Measurements from ENCODE around the gene IYD. TPM values are rescaled to one million over a fixed set of nuclear protein-coding genes. Genes with fewer than 3 reads are reported as not detected.

IYD gene, protein sequence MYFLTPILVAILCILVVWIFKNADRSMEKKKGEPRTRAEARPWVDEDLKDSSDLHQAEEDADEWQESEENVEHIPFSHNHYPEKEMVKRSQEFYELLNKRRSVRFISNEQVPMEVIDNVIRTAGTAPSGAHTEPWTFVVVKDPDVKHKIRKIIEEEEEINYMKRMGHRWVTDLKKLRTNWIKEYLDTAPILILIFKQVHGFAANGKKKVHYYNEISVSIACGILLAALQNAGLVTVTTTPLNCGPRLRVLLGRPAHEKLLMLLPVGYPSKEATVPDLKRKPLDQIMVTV
- polyA plus RNA-seq (2013, experiment 1 of 2) = not detected
- polyA plus RNA-seq (2013, experiment 2 of 2) = not detected

DNA sequence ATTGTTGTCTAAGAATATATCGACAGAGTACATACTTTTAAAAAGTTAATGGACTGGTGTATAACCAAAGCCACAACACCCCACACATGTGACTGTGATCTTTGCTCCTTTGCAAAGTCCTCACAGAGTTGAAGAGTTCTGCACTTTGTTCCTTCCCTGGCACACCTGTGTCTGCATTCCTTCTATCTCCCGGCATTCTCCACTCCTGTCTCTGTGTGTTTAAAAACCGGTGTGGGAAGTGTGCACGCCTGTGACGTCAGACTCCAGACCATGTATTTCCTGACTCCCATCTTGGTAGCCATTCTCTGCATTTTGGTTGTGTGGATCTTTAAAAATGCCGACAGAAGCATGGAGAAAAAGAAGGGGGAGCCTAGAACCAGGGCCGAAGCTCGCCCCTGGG is at the start of gene IYD:
Gene IYD (plus strand): TSS at position 251 of the 400 bp plus-strand sequence. CDS start 20 bp downstream, at position 271.
- H3K9ac ChIP-seq (ENCODE audit: low read depth, low read length) = no peak within 1 kb of the TSS
- WGBS = 94% methylated on average over 8 of the region's 8 CpGs
- H3K4me1 ChIP-seq (ENCODE audit: insufficient read depth, low read length) = no peaks in the 10 kb centered on the region
- no peak within 1 kb of the TSS for H3K27ac ChIP-seq (ENCODE audit: low read depth, low read length)
- no peaks in the 10 kb centered on the region for H3K9me3 ChIP-seq (ENCODE audit: insufficient read depth, low read depth, low read length)
- H3K36me3 ChIP-seq (ENCODE audit: insufficient read depth, low read length) = no peaks in the 10 kb centered on the region
- no peak within 1 kb of the TSS for H3K4me3 ChIP-seq (ENCODE audit: low read length)
- H3K27me3 ChIP-seq (ENCODE audit: insufficient read depth, low read length) = no peaks in the 10 kb centered on the region

DNA sequence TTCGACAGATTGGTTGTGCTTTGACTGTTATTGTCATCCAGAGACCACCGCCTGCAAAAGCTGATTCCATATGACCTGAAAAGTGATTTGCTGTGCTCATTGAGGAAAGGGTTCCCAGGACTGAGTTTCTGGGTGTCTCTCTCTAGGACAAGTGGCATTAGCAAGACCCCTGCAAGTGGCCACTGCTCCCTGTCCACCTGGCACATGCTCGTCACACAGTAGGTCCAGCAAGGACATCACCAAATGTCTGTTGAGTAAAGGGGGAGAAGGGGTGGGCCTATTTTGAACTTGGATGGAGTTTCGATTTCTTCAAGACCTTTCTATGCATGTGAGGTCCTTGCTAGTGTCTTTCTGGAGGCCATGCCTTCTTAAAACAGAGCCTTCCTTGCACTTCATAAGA is 48.9 kb upstream of the IYD start:
- H3K4me3 ChIP-seq (ENCODE audit: low read length) = no peak overlapping the region
- no peaks in the 10 kb centered on the region for H3K36me3 ChIP-seq (ENCODE audit: insufficient read depth, low read length)
- no peaks in the 10 kb centered on the region for H3K27me3 ChIP-seq (ENCODE audit: insufficient read depth, low read length)
- H3K9me3 ChIP-seq (ENCODE audit: insufficient read depth, low read depth, low read length) = no peaks in the 10 kb centered on the region
- no peaks in the 10 kb centered on the region for H3K4me1 ChIP-seq (ENCODE audit: insufficient read depth, low read length)
- 95% methylated on average over 4 of the region's 4 CpGs for WGBS
- H3K27ac ChIP-seq (ENCODE audit: low read depth, low read length) = no peak overlapping the region
- H3K9ac ChIP-seq (ENCODE audit: low read depth, low read length) = no peak overlapping the region

DNA sequence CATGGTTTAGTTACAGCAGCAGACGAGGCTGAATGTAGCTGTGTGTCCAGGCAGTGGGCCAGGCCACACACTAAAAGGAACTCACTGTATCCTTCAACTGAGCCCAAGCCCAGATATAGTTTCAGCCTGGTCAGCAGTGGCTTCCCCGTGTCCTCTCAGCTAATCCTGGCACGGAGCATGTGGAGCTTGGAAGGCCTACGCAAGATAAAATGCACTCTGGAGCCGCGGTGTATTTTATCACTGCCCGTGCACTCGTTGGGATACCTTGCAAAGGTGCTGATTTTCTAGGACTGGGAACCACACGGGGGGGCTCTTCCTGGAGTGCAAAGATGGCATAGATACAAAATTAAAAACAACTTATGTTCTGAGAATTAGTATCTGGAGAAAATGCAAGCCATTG is 48.4 kb upstream of the IYD start:
- Histone ChIP-seq H3K27ac (ENCODE audit: low read depth, low read length) (no peak overlapping the region), H3K27me3 (ENCODE audit: insufficient read depth, low read length) (no peaks in the 10 kb centered on the region), H3K9ac (ENCODE audit: low read depth, low read length) (no peak overlapping the region), H3K4me1 (ENCODE audit: insufficient read depth, low read length) (no peaks in the 10 kb centered on the region), H3K4me3 (ENCODE audit: low read length) (no peak overlapping the region), H3K9me3 (ENCODE audit: insufficient read depth, low read depth, low read length) (no peaks in the 10 kb centered on the region), H3K36me3 (ENCODE audit: insufficient read depth, low read length) (no peaks in the 10 kb centered on the region)
- WGBS = 92% methylated on average over 9 of the region's 9 CpGs

DNA sequence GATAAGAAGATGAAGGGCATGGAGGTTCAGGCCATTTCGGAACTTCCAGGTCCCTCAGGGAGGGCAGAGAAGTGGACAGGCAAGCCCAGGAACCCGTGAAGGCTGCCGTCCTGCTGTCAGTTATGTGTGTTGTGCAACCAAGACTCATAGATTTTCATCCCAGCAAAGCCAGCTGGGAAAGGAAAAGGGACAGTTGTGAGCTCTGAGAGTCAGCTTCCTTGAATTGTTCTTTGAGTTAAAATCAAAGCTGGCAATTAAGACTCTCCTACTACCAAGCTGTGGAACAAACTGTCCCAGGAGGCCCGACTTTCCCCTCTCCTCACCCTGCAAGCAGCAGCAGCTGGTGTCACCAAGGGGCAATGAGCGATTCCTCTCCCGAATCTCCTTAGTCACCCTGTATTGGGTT is 46.3 kb upstream of the IYD start:
- Histone ChIP-seq H3K4me1 (ENCODE audit: insufficient read depth, low read length) (peaks cover 5% of the 10 kb centered on the region; the same call in 1 of the 2 replicates), H3K36me3 (ENCODE audit: insufficient read depth, low read length) (no peaks in the 10 kb centered on the region), H3K27me3 (ENCODE audit: insufficient read depth, low read length) (no peaks in the 10 kb centered on the region), H3K9me3 (ENCODE audit: insufficient read depth, low read depth, low read length) (no peaks in the 10 kb centered on the region), H3K27ac (ENCODE audit: low read depth, low read length) (no peak overlapping the region), H3K4me3 (ENCODE audit: low read length) (no peak overlapping the region), H3K9ac (ENCODE audit: low read depth, low read length) (no peak overlapping the region)
- 91% methylated on average over 6 of the region's 6 CpGs for WGBS

DNA sequence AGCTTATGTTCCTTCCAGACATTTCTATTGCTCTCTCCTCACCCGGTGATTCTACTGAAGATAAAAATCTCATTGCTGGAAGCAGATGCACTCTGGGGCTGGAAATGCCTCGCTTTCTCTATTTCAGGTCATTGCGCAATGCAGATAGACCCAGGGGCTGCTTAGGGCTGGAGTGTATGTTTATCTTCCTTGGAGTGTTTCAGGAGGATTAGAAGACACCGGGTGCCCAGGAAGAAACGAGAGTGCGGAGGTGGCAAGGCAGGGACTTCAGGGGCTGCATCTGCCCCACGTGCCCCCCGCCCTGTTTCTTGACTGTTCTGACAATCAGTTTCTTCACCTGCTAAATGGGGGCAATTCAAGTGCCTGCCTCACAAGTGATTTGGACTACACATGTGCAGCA is 45.6 kb upstream of the IYD start:
- Histone ChIP-seq H3K27me3 (ENCODE audit: insufficient read depth, low read length) (no peaks in the 10 kb centered on the region), H3K27ac (ENCODE audit: low read depth, low read length) (no peak overlapping the region), H3K4me3 (ENCODE audit: low read length) (no peak overlapping the region), H3K9ac (ENCODE audit: low read depth, low read length) (no peak overlapping the region), H3K9me3 (ENCODE audit: insufficient read depth, low read depth, low read length) (no peaks in the 10 kb centered on the region), H3K36me3 (ENCODE audit: insufficient read depth, low read length) (no peaks in the 10 kb centered on the region), H3K4me1 (ENCODE audit: insufficient read depth, low read length) (peaks cover 10% of the 10 kb centered on the region; the same call in 1 of the 2 replicates)
- WGBS = 93% methylated on average over 8 of the region's 8 CpGs

DNA sequence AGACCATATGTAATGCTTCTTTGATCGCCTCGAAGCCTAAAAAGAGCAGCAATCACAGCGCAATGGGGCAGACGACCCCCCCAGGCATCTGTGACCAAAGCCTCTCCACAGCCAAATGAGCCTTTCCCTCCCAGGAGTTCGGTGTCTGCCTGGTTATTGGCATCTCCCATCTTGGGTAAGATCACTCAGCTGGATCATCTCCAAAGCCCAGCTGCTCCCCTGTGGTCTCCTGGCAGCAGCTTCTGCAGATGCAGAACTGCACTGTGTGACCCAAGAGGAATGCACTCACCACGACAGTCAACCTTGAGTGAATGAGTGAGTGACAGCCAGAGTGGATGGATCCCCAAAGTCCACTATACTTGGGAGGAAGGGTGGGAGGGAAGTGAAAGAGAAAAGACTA is 44.8 kb upstream of the IYD start:
- H3K9ac ChIP-seq (ENCODE audit: low read depth, low read length) = no peak overlapping the region
- H3K4me3 ChIP-seq (ENCODE audit: low read length) = no peak overlapping the region
- WGBS = 93% methylated on average over 6 of the region's 6 CpGs
- peaks cover 10% of the 10 kb centered on the region; the same call in 1 of the 2 replicates for H3K4me1 ChIP-seq (ENCODE audit: insufficient read depth, low read length)
- no peaks in the 10 kb centered on the region for H3K27me3 ChIP-seq (ENCODE audit: insufficient read depth, low read length)
- no peak overlapping the region for H3K27ac ChIP-seq (ENCODE audit: low read depth, low read length)
- no peaks in the 10 kb centered on the region for H3K9me3 ChIP-seq (ENCODE audit: insufficient read depth, low read depth, low read length)
- H3K36me3 ChIP-seq (ENCODE audit: insufficient read depth, low read length) = no peaks in the 10 kb centered on the region

DNA sequence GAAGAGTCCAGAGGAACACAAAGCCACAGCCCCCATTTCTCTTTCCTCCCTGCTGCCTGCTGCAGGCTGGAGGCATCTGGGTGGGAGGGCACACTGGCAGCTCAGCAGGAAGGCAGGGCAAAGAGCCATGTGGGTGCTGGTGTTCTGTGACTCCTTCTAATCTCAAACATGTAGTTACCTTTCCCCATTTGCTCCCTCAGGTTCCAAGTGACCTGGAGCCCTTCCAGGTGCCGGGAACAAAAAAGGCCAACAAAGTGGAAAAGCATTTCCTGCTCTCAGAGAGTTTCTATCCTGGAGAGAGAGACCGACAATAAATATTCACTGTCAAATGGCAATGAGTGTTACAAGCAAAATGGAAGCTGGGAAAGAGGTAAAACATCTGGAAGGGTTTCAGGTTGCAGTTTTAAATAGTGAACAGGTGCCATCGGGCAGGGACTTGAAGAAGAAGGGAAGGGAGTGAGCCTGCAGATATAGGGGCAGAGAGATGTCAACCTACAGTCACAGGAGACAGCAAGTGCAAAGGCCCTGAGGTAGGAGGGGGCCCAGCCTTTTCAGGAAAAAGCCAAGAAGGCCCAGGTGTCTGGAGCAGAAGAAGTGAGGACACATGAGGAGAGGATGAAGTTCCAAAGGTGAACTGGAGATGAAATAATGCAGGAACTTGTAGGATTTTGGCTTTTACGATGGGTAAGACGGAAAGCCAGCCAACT is 43.6 kb upstream of the IYD start:
- Histone ChIP-seq H3K4me1 (ENCODE audit: insufficient read depth, low read length) (peaks cover 10% of the 10 kb centered on the region; the same call in 1 of the 2 replicates), H3K27me3 (ENCODE audit: insufficient read depth, low read length) (no peaks in the 10 kb centered on the region), H3K9me3 (ENCODE audit: insufficient read depth, low read depth, low read length) (no peaks in the 10 kb centered on the region), H3K36me3 (ENCODE audit: insufficient read depth, low read length) (no peaks in the 10 kb centered on the region), H3K27ac (ENCODE audit: low read depth, low read length) (no peak overlapping the region), H3K4me3 (ENCODE audit: low read length) (no peak overlapping the region), H3K9ac (ENCODE audit: low read depth, low read length) (no peak overlapping the region)
- 92% methylated on average over 5 of the region's 5 CpGs for WGBS

DNA sequence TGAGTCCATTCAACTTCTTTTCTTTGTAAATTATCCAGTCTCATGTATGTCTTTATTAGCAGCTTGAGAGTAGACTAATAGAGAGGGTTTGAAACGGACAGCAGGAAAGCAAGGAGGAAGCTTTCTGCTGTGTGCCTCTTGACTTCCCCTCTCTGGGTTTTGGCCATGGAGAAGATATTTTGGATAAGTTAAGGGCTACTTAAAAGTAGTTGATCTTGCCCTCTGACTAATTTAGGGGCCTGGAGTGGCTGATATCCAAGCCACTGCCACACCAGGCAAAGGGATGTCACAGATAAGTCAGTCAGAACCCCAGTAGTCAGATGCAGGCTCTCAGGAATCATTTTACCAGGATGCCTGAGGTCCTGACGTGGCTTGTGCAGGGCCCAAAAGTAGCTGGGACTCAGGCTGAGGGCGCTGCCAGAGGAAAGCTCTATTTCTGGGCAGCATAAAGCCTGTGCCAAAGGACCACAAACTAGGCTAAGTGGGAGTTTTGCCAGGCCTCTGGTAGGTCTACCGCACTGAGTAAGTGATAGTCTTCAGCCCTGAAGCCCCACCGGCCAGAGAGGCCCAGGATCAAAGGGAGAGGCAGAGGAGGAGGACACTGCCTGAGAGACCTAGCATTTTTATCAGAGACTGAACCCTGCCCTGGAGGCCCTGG is 41.6 kb upstream of the IYD start:
- no peaks in the 10 kb centered on the region for H3K9me3 ChIP-seq (ENCODE audit: insufficient read depth, low read depth, low read length)
- H3K9ac ChIP-seq (ENCODE audit: low read depth, low read length) = no peak overlapping the region
- no peak overlapping the region for H3K27ac ChIP-seq (ENCODE audit: low read depth, low read length)
- H3K27me3 ChIP-seq (ENCODE audit: insufficient read depth, low read length) = no peaks in the 10 kb centered on the region
- no peak overlapping the region for H3K4me3 ChIP-seq (ENCODE audit: low read length)
- H3K36me3 ChIP-seq (ENCODE audit: insufficient read depth, low read length) = no peaks in the 10 kb centered on the region
- 87% methylated on average over 5 of the region's 5 CpGs for WGBS
- peaks cover 10% of the 10 kb centered on the region; the same call in 1 of the 2 replicates for H3K4me1 ChIP-seq (ENCODE audit: insufficient read depth, low read length)

DNA sequence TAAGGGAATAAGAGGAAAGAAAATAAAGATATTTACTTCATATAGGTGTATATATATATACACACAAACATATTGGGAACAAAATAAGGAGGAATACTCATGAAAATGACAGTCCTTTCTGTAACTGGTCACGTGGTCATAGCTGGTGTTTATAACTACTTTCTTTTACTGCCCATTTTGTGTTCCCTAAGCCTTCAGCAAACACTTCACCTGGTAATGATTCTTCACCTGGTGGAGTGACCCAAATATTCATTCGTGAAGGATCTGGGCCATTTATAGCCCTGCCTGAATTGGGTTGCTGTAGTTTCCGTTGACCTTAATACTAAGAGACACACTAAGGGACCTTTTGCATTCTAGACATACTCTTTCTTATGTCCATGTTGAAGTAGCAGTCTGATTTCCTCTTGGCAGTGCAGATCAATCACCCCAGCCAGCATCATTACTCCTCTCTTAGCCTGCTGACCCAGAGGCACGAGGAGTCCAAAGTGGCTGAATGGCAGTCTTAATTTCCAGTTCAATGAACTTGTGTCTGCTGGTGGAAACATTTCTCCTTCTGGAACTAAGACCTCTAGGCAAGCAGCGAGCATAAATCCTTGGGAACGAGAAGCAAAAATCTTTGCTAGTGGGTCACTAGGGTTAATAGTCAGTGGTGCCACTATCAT is 39.9 kb upstream of the IYD start:
- no peak overlapping the region for H3K9ac ChIP-seq (ENCODE audit: low read depth, low read length)
- 93% methylated on average over 6 of the region's 6 CpGs for WGBS
- no peak overlapping the region for H3K4me3 ChIP-seq (ENCODE audit: low read length)
- no peaks in the 10 kb centered on the region for H3K36me3 ChIP-seq (ENCODE audit: insufficient read depth, low read length)
- H3K9me3 ChIP-seq (ENCODE audit: insufficient read depth, low read depth, low read length) = no peaks in the 10 kb centered on the region
- no peaks in the 10 kb centered on the region for H3K27me3 ChIP-seq (ENCODE audit: insufficient read depth, low read length)
- no peak overlapping the region for H3K27ac ChIP-seq (ENCODE audit: low read depth, low read length)
- H3K4me1 ChIP-seq (ENCODE audit: insufficient read depth, low read length) = peaks cover 10% of the 10 kb centered on the region; the same call in 1 of the 2 replicates

DNA sequence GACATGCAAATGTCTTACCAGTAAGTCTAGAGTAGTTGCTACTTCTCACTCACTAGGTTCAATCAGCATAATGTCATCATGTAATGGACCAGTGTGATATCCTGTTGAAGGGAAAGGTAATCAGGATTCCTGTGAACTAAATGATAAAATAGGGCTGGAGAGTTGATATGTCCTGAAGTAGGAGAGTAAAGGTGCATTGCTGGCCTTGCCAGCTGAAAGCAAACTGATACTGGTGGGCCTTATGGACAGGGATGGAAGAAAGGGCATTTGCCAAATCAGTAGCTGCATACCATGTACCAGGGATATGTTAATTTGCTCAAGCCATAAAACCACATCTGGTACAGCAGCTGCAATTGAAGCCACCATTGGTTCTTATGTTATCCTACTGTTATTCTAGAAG is 37.5 kb upstream of the IYD start:
- Histone ChIP-seq H3K27me3 (ENCODE audit: insufficient read depth, low read length) (no peaks in the 10 kb centered on the region), H3K4me1 (ENCODE audit: insufficient read depth, low read length) (peaks cover 17% of the 10 kb centered on the region; the same call in 1 of the 2 replicates), H3K4me3 (ENCODE audit: low read length) (no peak overlapping the region), H3K36me3 (ENCODE audit: insufficient read depth, low read length) (no peaks in the 10 kb centered on the region), H3K27ac (ENCODE audit: low read depth, low read length) (no peak overlapping the region), H3K9me3 (ENCODE audit: insufficient read depth, low read depth, low read length) (no peaks in the 10 kb centered on the region), H3K9ac (ENCODE audit: low read depth, low read length) (no peak overlapping the region)

All from HUES64 (cell line).